A549 (cell line): ENCODE results near the gene IQGAP2.

ENCODE experiments used
- CBX8 ChIP-seq: fragments of 200-600 bp; sonication (generic); IDR thresholded peaks from 2 replicates; pipeline ENCODE4 v1.6.1; 2016
- CEBPB ChIP-seq, 2 experiments: fragments of >200 bp in 1 of 2; sonication (Bioruptor Twin) in 1 of 2; formaldehyde crosslinking in 1 of 2; IDR thresholded peaks; 2 replicates each; pipeline ENCODE4 v1.6.1; 2012 to 2016
- CTCF ChIP-seq: fragments of >200 bp; sonication (Bioruptor Twin); formaldehyde crosslinking; IDR thresholded peaks from 3 replicates; pipeline ENCODE4 v1.5.1; 2016
- EP300 ChIP-seq, 2 experiments: fragments of >200 bp; sonication (Bioruptor Twin); formaldehyde crosslinking; IDR thresholded peaks; 2 replicates in 1 of 2; 3 replicates in 1 of 2; pipeline ENCODE4 v1.6.1; 2016 to 2017
- GATA3 ChIP-seq: IDR thresholded peaks from 2 replicates; pipeline ENCODE4 v1.6.1; 2012; ENCODE audit warnings: borderline replicate concordance
- HOXB13 ChIP-seq: fragments of 250-450 bp; sonication (Bioruptor Pico); IDR thresholded peaks from 2 replicates; pipeline ENCODE4 v1.5.0; 2020; ENCODE audit warnings: low read depth, mild to moderate bottlenecking, moderate library complexity
- MAX ChIP-seq: IDR thresholded peaks from 2 replicates; pipeline ENCODE4 v1.6.1; 2012
- NFE2L2 ChIP-seq: fragments of 150-350 bp; conservative IDR thresholded peaks from 2 replicates; pipeline ENCODE4 v1.6.1; 2014; ENCODE audit warnings: low read length
- POLR2AphosphoS2 ChIP-seq: conservative IDR thresholded peaks from 2 replicates; pipeline ENCODE4 v1.6.1; 2012; ENCODE audit warnings: low read length, improper control_type of control experiment, inconsistent platforms
- RAD21 ChIP-seq, 2 experiments: fragments of >200 bp in 1 of 2; sonication (Bioruptor Twin) in 1 of 2; formaldehyde crosslinking in 1 of 2; IDR thresholded peaks in 1 of 2; conservative IDR thresholded peaks in 1 of 2; 2 replicates in 1 of 2; 3 replicates in 1 of 2; pipeline ENCODE4 v1.6.1; 2012 to 2018; ENCODE audit warnings: inconsistent platforms in 1 of 2
- RCOR1 ChIP-seq: fragments of 150-350 bp; IDR thresholded peaks from 2 replicates; pipeline ENCODE4 v1.6.1; 2014; ENCODE audit warnings: antibody characterized with exemption, low read length, low read depth
- REST ChIP-seq: fragments of 200-600 bp; sonication (generic); IDR thresholded peaks from 2 replicates; pipeline ENCODE4 v1.6.1; 2016; ENCODE audit warnings: antibody characterized with exemption, mild to moderate bottlenecking, moderate library complexity
- SREBF2 ChIP-seq: fragments of 450-650 bp; IDR thresholded peaks from 2 replicates; pipeline ENCODE4 v1.6.1; 2014; ENCODE audit warnings: mild to moderate bottlenecking, moderate library complexity
- USF2 ChIP-seq: fragments of 450-650 bp; IDR thresholded peaks from 2 replicates; pipeline ENCODE4 v1.6.1; 2014; ENCODE audit warnings: antibody characterized with exemption

GRCh38 chr5:76470976-76471375 is 67.9 kb downstream of the IQGAP2 start:
- TF ChIP-seq CTCF (no peak), RCOR1 (no peak), POLR2AphosphoS2 (no peak), EP300 (IDR thresholded peaks at IDR 0.05) (no peak), RAD21 (conservative IDR thresholded peaks at IDR 0.05 in 1 of 2, IDR thresholded peaks at IDR 0.05 in 1 of 2) (no peak), GATA3 (no peak), USF2 (no peak), CBX8 (no peak), SREBF2 (no peak), MAX (no peak), REST (no peak), NFE2L2 (no peak), CEBPB (IDR thresholded peaks at IDR 0.05) (no peak), HOXB13 (CRISPR knock-in tag) (no peak)
